Natural killer cell (primary cell): ENCODE measurements around the gene LEKR1. TPM values are rescaled to one million over a fixed set of nuclear protein-coding genes. Genes with fewer than 3 reads are reported as not detected.
"Not testable (repeated sequence)": the region's sequence is repeated elsewhere in the genome, so short reads cannot be mapped to it uniquely, and the experiment has no call there.

Source experiments
- ATAC-seq, 3 donors: fragments of 150-1000 bp in 2 of 3; fragments of 200-7000 bp in 1 of 3; cut with Tn5 transposase; 1 replicate in 1 of 3; 2 replicates in 2 of 3; pipeline ENCODE4 v1.10.0; 2021; ENCODE audit warnings: mild to moderate bottlenecking in 2 of 3, moderate library complexity in 2 of 3
- DNase-seq, 2 donors: peaks; one replicate each; pipeline versions ENCODE4 v3.0.0 to v3.0.0-alpha.2; 2013 to 2021; ENCODE audit warnings: mixed read lengths in 1 of 2
- H3K27ac ChIP-seq: one replicate; pipeline ENCODE4 v1.5.1; 2013; ENCODE audit warnings: mild to moderate bottlenecking, low read length
- H3K27me3 ChIP-seq: one replicate; pipeline ENCODE4 v1.6.1; 2013; ENCODE audit warnings: low read length; ENCODE audit not compliant: control insufficient read depth, insufficient read depth
- H3K36me3 ChIP-seq: one replicate; pipeline ENCODE4 v1.6.1; 2013; ENCODE audit warnings: low read length; ENCODE audit not compliant: control insufficient read depth, insufficient read depth
- H3K4me1 ChIP-seq: one replicate; pipeline ENCODE4 v1.6.1; 2013; ENCODE audit warnings: low read length; ENCODE audit not compliant: control insufficient read depth, insufficient read depth
- H3K4me3 ChIP-seq: one replicate; pipeline ENCODE4 v1.5.1; 2013; ENCODE audit warnings: low read length
- H3K9me3 ChIP-seq: one replicate; pipeline ENCODE4 v1.6.1; 2013; ENCODE audit warnings: low read length; ENCODE audit not compliant: control insufficient read depth, insufficient read depth
- H3K27ac Mint-ChIP-seq, 2 donors: one replicate each; pipeline ENCODE4 v1.8.0; 2022; ENCODE audit warnings: mild to moderate bottlenecking in 2 of 2, mixed read lengths in 2 of 2, moderate library complexity in 1 of 2
- H3K27me3 Mint-ChIP-seq, 2 donors: one replicate each; pipeline ENCODE4 v1.8.0; 2022; ENCODE audit warnings: low read depth in 2 of 2, mixed read lengths in 2 of 2
- H3K36me3 Mint-ChIP-seq: one replicate; pipeline ENCODE4 v1.8.0; 2022; ENCODE audit warnings: mixed read lengths
- H3K4me1 Mint-ChIP-seq, 2 donors: one replicate each; pipeline ENCODE4 v1.8.0; 2022; ENCODE audit warnings: mixed read lengths in 2 of 2
- H3K4me3 Mint-ChIP-seq: one replicate; pipeline ENCODE4 v1.8.0; 2022; ENCODE audit warnings: mild to moderate bottlenecking, moderate library complexity, mixed read lengths
- H3K9me3 Mint-ChIP-seq, 2 donors: one replicate each; pipeline ENCODE4 v1.8.0; 2022; ENCODE audit warnings: mixed read lengths in 2 of 2
- WGBS: methylation state at CpG from one replicate; pipeline ENCODE4 v1.1.7; 2013; ENCODE audit warnings: missing lambda C conversion rate; ENCODE audit not compliant: insufficient coverage; 5-methylcytosine and 5-hydroxymethylcytosine counted together
- intact Hi-C: fragments of 100-400 bp; cut with micrococcal nuclease; formaldehyde crosslinking; loops from one replicate; pipeline ENCODE4 v1.14.2; 2022
- total RNA-seq, 4 donors: library from RNA; stranded (reverse); fragments of 120-200 nt in 1 of 4; gene quantifications; one replicate each; pipeline versions ENCODE4 v1.2.3 to v1.2.4, GENCODE V29; 2013 to 2022
- TF ChIP-seq, protein P1 (sequence below): fragments of 200-600 bp; IDR thresholded peaks from one replicate; pipeline ENCODE4 v1.8.0; 2022; ENCODE audit warnings: antibody characterized with exemption

LEKR1 gene
- total RNA-seq, 3 donors from 2014 or later (not counting 1 experiment from before 2014, with no cell fraction given) = 1.1 to 1.7 (median 1.2) TPM

DNA sequence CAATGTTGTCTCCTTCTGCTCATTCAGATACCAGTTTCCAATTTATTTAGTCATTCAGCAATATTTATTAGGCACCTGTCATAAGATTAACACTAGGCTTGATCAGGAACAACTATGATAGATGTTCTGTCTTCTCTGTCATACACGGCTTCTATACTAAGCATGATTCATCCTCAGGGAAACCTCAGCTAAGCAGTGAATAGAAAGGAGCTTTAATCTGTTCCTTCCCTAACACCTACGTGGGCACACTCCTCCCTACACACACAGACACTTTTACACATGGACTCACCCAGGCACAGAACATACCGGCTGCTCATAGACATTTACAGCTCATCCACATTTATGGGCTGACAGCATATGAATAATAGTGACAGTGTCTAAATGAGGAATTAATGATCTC is 136.9 kb downstream of the LEKR1 start:
- DNase-seq (no peak), ATAC-seq (no peak)
- TF ChIP-seq, protein P1, sequence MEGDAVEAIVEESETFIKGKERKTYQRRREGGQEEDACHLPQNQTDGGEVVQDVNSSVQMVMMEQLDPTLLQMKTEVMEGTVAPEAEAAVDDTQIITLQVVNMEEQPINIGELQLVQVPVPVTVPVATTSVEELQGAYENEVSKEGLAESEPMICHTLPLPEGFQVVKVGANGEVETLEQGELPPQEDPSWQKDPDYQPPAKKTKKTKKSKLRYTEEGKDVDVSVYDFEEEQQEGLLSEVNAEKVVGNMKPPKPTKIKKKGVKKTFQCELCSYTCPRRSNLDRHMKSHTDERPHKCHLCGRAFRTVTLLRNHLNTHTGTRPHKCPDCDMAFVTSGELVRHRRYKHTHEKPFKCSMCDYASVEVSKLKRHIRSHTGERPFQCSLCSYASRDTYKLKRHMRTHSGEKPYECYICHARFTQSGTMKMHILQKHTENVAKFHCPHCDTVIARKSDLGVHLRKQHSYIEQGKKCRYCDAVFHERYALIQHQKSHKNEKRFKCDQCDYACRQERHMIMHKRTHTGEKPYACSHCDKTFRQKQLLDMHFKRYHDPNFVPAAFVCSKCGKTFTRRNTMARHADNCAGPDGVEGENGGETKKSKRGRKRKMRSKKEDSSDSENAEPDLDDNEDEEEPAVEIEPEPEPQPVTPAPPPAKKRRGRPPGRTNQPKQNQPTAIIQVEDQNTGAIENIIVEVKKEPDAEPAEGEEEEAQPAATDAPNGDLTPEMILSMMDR = no peak
- Mint-ChIP-seq H3K4me3 (no peak overlapping the region), H3K27ac (no peak overlapping the region), H3K9me3 (no peaks in the 10 kb centered on the region), H3K36me3 (no peaks in the 10 kb centered on the region), H3K4me1 (no peaks in the 10 kb centered on the region), H3K27me3 (peaks cover 9% of the 10 kb centered on the region in 2 donors)
- WGBS = 46% methylated on average over 2 of the region's 3 CpGs
- Histone ChIP-seq H3K27me3 (no peaks in the 10 kb centered on the region), H3K9me3 (no peaks in the 10 kb centered on the region), H3K4me1 (no peaks in the 10 kb centered on the region), H3K36me3 (no peaks in the 10 kb centered on the region), H3K4me3 (no peak overlapping the region), H3K27ac (no peak overlapping the region)
- intact Hi-C loops = no loop called here

DNA sequence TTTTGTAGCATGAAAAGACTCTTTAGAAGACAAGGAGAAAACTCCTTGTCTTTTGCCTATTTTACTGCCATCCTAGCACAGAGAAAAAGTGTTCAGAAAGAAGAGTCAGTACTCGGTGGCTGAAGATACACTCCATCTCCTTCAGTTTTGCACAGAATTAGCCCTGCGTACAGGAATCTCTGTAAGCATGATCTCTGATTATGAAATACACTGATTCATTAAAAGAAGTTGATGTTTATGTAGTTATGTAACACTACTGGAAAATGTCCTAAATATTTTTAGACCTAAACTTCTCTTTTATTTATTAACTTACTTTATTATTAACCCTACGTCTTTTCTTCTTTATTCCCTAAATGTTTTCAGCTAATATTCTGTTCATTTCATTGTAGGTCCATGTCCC is 138.4 kb downstream of the LEKR1 start:
- Histone ChIP-seq H3K36me3 (no peaks in the 10 kb centered on the region), H3K27ac (no peak overlapping the region), H3K9me3 (no peaks in the 10 kb centered on the region), H3K4me1 (no peaks in the 10 kb centered on the region), H3K27me3 (no peaks in the 10 kb centered on the region), H3K4me3 (no peak overlapping the region)
- TF ChIP-seq, protein P1 = no peak
- Mint-ChIP-seq H3K4me1 (no peaks in the 10 kb centered on the region), H3K27ac (no peak overlapping the region), H3K27me3 (peaks cover 9% of the 10 kb centered on the region in 2 donors), H3K9me3 (no peaks in the 10 kb centered on the region), H3K36me3 (no peaks in the 10 kb centered on the region), H3K4me3 (no peak overlapping the region)
- intact Hi-C loops = no loop called here
- DNase-seq = no peak
- WGBS = 93% methylated on average over 3 of the region's 3 CpGs
- no peak for ATAC-seq

DNA sequence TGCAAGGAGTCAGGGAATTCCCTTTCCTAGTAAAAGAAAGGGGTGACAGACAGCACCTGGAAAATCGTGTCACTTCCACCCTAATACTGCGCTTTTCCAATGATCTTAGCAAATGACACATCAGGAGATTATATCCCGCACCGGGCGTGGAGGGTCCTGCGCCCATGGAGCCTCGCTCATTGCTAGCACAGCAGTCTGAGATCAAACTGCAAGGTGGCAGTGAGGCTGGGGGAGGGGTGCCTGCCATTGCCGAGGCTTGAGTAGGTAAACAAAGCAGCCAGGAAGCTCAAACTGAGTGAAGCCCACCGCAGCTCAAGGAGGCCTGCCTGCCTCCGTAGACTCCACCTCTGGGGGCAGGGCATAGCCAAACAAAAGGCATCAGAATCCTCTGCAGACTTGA is 140.2 kb downstream of the LEKR1 start:
- H3K27me3 Mint-ChIP-seq, H3K36me3 Mint-ChIP-seq, intact Hi-C loops, H3K27ac ChIP-seq, DNase-seq, H3K4me1 Mint-ChIP-seq, H3K4me3 ChIP-seq, H3K4me1 ChIP-seq, H3K27me3 ChIP-seq, ATAC-seq, H3K36me3 ChIP-seq, H3K9me3 ChIP-seq, H3K9me3 Mint-ChIP-seq, H3K27ac Mint-ChIP-seq, H3K4me3 Mint-ChIP-seq: not testable (repeated sequence)
- WGBS = 90% methylated on average over 10 of the region's 10 CpGs

DNA sequence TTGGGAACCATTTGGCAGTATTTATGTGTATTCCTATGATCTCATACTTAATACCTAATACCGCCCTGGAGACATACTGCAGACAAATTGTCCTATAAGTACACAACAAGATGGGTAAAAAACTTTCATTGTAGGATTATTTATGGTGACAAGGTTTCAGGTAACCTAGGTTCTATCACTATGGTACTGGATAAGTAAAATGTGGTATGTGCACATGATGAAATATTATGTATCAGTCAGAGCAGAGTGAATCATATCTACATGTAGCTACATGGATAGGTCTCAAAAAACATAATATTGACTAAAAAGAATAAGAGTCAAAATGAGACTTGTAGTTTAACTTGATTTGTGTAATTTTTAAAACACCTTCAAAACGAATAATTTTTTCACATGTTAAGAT is 147.8 kb downstream of the LEKR1 start:
- no CpG with 5 or more reads among the region's 2 CpGs for WGBS
- H3K9me3 Mint-ChIP-seq = no peaks in the 10 kb centered on the region
- H3K36me3 Mint-ChIP-seq = no peaks in the 10 kb centered on the region
- Histone ChIP-seq H3K27ac (no peak overlapping the region), H3K4me3 (no peak overlapping the region), H3K9me3 (no peaks in the 10 kb centered on the region), H3K27me3 (no peaks in the 10 kb centered on the region), H3K4me1 (peaks cover 4% of the 10 kb centered on the region), H3K36me3 (no peaks in the 10 kb centered on the region)
- peaks cover 6 to 13% of the 10 kb centered on the region in 2 donors for H3K4me1 Mint-ChIP-seq
- ATAC-seq (no peak), DNase-seq (no peak)
- peaks cover 4 to 7% of the 10 kb centered on the region in 2 donors for H3K27me3 Mint-ChIP-seq
- intact Hi-C loops = no loop called here
- no peak overlapping the region for H3K27ac Mint-ChIP-seq
- no peak overlapping the region for H3K4me3 Mint-ChIP-seq
- TF ChIP-seq, protein P1 = no peak
